Sigmoid colon (tissue), 4 donors: ENCODE results near the gene KMT2E.

Experiments used
- CTCF ChIP-seq, 4 experiments: fragments of 450-650 bp in 3 of 4; fragments of 200-600 bp in 1 of 4; IDR thresholded peaks; one replicate each; pipeline ENCODE4 v1.5.1; 2016 to 2019; ENCODE audit warnings: antibody characterized with exemption in 4 of 4, mild to moderate bottlenecking in 3 of 4, moderate library complexity in 2 of 4
- EP300 ChIP-seq, 4 donors: sonication (generic); formaldehyde crosslinking; IDR thresholded peaks; one replicate each; pipeline ENCODE4 v1.6.1; 2017; ENCODE audit warnings: antibody characterized with exemption in 4 of 4
- POLR2AphosphoS5 ChIP-seq, 4 donors: sonication (generic); formaldehyde crosslinking; IDR thresholded peaks; one replicate each; pipeline ENCODE4 v1.6.1; 2017; ENCODE audit warnings: antibody characterized with exemption in 4 of 4

DNA sequence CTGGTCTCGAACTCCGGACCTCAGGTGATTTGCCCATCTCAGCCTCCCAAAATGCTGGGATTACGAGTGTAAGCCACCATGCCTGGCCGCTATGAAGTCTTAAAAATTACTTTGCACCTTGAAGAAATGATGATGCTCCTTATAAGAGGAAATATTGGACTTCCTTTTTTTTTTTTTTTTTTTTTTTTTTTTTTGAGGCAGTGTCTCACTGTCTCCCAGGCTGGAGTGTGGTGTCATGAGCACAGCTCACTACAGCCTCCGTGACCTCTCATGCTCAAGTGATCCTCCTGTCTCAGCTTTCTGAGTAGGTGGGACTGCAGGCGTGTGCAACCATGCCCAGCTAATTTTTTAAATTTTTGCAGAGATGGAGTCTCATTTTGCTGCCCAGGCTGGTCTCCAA is 65.3 kb downstream of the KMT2E start:
- TF ChIP-seq CTCF (IDR thresholded peaks at IDR 0.05), result no peak
- no peak for TF ChIP-seq EP300 (IDR thresholded peaks at IDR 0.05)
- no peak for TF ChIP-seq POLR2AphosphoS5 (IDR thresholded peaks at IDR 0.05)
